ENCODE results near the gene C1QL1.

GRCh38 chr17:44914698-44915271 is 53.3 kb downstream of the C1QL1 start:
- TF ChIP-seq CTCF (IDR thresholded peaks at IDR 0.05; ENCODE audit: low read length) (no peak), EZH2 (optimal IDR thresholded peaks at IDR 0.05; ENCODE audit: low read depth, low read length) (no peak)
